ENCODE measurements around the gene STMN3. TPM values are rescaled to one million over a fixed set of nuclear protein-coding genes. Genes with fewer than 3 reads are reported as not detected.
"Not testable (repeated sequence)": the region's sequence is repeated elsewhere in the genome, so short reads cannot be mapped to it uniquely, and the experiment has no call there.

Gene STMN3
- total and polyA plus RNA-seq, 2 experiments from 2014 or later = 6.6 to 9.9 TPM

- no peak for DNase-seq (ENCODE audit: low read depth in 1 of 2, low spot score in 1 of 2)
- H3K36me3 ChIP-seq = no peaks in the 10 kb centered on the region
- TF ChIP-seq CTCF (IDR thresholded peaks at IDR 0.05; ENCODE audit: low read depth, low read length) = no peak
- H3K27ac ChIP-seq = no peak overlapping the region
- no peak overlapping the region for H3K4me3 ChIP-seq
- H3K4me1 ChIP-seq (ENCODE audit: low read depth) = no peaks in the 10 kb centered on the region
- H3K9me3 ChIP-seq (ENCODE audit: low read depth) = no peaks in the 10 kb centered on the region
- no peaks in the 10 kb centered on the region for H3K27me3 ChIP-seq
These were observed 46.5 kb downstream of the STMN3 start for GRCh38 chr20:63606686-63607085.

- Histone ChIP-seq H3K9me3 (ENCODE audit: low read depth) (no peaks in the 10 kb centered on the region), H3K27me3 (no peaks in the 10 kb centered on the region), H3K4me3 (no peak overlapping the region), H3K4me1 (ENCODE audit: low read depth) (no peaks in the 10 kb centered on the region), H3K36me3 (peaks cover 5% of the 10 kb centered on the region), H3K27ac (no peak overlapping the region)
- no peak for DNase-seq (ENCODE audit: low read depth in 1 of 2, low spot score in 1 of 2)
- TF ChIP-seq CTCF (IDR thresholded peaks at IDR 0.05; ENCODE audit: low read depth, low read length) = no peak
These were observed 50.9 kb downstream of the STMN3 start for GRCh38 chr20:63602321-63602720.

- H3K36me3 ChIP-seq = not testable (repeated sequence)
These were observed 51.5 kb downstream of the STMN3 start for GRCh38 chr20:63601679-63602078.

GRCh38 chr20:63599396-63600050, 53.7 kb downstream of the STMN3 start:
- peaks cover 8% of the 10 kb centered on the region for H3K36me3 ChIP-seq
- H3K27ac ChIP-seq = no peak overlapping the region
- H3K4me3 ChIP-seq = no peak overlapping the region
- no peaks in the 10 kb centered on the region for H3K9me3 ChIP-seq (ENCODE audit: low read depth)
- no peak for DNase-seq (ENCODE audit: low read depth in 1 of 2, low spot score in 1 of 2)
- no peak for TF ChIP-seq CTCF (IDR thresholded peaks at IDR 0.05; ENCODE audit: low read depth, low read length)
- no peaks in the 10 kb centered on the region for H3K4me1 ChIP-seq (ENCODE audit: low read depth)
- no peaks in the 10 kb centered on the region for H3K27me3 ChIP-seq

More at GRCh38 chr20:63601679-63602078, 51.5 kb downstream of the STMN3 start:
- not testable (repeated sequence) for H3K27ac ChIP-seq; H3K4me3 ChIP-seq; DNase-seq (ENCODE audit: low read depth in 1 of 2, low spot score in 1 of 2); H3K27me3 ChIP-seq; H3K9me3 ChIP-seq (ENCODE audit: low read depth); H3K4me1 ChIP-seq (ENCODE audit: low read depth)

GRCh38 chr20:63598479-63599395, 54.5 kb downstream of the STMN3 start:
- Histone ChIP-seq H3K27ac (no peak overlapping the region), H3K36me3 (peaks cover 8% of the 10 kb centered on the region)
- no peak for DNase-seq (ENCODE audit: low read depth in 1 of 2, low spot score in 1 of 2)

More at GRCh38 chr20:63598479-63599395, 54.5 kb downstream of the STMN3 start:
- H3K27me3 ChIP-seq = no peaks in the 10 kb centered on the region
- H3K9me3 ChIP-seq (ENCODE audit: low read depth) = no peaks in the 10 kb centered on the region
- H3K4me3 ChIP-seq = no peak overlapping the region
- no peaks in the 10 kb centered on the region for H3K4me1 ChIP-seq (ENCODE audit: low read depth)
- TF ChIP-seq CTCF (IDR thresholded peaks at IDR 0.05; ENCODE audit: low read depth, low read length) = no peak

Data from cardiac muscle cell (in vitro differentiated cells and primary cell).